Measurements from ENCODE around the gene MORC3. TPM values are rescaled to one million over a fixed set of nuclear protein-coding genes. Genes with fewer than 3 reads are reported as not detected.
"Not testable (repeated sequence)": the region's sequence is repeated elsewhere in the genome, so short reads cannot be mapped to it uniquely, and the experiment has no call there.

The MORC3 gene
- polyA plus RNA-seq, 10 donors = 29.2 to 56.9 (median 46.9) TPM

DNA sequence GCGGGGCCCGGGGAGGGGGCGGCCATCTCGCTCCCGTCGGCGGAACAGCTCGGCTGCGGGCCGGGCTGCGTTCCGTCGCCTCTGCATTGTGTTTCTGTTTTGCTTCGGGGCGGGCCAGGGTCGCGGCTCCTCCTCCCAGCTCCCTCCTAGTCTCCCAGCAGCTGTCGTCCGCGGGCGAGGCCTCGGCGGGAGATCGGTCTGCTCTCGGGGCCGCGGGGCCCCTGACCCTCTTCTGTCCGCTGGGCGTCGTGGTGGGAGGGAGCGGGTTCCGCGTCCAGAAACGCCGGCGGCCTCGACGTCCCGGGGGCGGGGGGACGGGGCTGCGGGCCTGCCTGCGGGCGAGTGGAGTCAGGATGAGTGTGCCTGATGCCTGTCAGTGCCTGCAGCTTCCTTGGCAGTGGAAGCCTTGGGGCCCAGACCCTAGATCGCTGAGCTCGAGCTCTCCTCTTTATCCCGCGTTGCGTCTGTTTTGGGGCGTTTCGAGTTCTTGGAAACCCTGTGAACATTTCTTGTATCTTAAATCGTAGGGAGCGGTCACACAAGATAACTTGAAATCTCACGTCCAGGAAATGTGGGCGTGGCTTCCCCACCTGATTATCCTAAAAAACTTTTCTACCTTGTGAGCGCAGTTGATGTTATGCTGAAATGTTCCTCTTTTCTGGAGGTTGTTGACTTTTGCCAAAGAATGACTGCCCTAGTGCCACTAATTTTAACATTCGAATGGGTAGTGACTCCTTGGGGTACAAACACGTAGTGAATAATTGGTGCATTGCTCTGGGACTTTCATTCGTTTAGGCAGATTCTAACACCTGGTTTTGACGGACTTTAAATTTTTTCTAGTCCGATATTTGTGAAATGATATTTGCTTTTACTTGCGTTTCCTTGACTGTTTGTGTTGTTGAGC is 676 bp downstream of the MORC3 start:
- peak; percentile 70 to 94 (median 84) for DNase-seq

GRCh38 chr21:36321325-36322082 is 1.5 kb downstream of the MORC3 start:
- DNase-seq = peak; percentile 64 to 85 (median 69)

GRCh38 chr21:36322083-36322424 is 2.1 kb downstream of the MORC3 start:
- DNase-seq = no peak

- peak in 1 of 3 donors; percentile 41 for DNase-seq
Observed at GRCh38 chr21:36323032-36323431, 3.0 kb downstream of the MORC3 start.

DNA sequence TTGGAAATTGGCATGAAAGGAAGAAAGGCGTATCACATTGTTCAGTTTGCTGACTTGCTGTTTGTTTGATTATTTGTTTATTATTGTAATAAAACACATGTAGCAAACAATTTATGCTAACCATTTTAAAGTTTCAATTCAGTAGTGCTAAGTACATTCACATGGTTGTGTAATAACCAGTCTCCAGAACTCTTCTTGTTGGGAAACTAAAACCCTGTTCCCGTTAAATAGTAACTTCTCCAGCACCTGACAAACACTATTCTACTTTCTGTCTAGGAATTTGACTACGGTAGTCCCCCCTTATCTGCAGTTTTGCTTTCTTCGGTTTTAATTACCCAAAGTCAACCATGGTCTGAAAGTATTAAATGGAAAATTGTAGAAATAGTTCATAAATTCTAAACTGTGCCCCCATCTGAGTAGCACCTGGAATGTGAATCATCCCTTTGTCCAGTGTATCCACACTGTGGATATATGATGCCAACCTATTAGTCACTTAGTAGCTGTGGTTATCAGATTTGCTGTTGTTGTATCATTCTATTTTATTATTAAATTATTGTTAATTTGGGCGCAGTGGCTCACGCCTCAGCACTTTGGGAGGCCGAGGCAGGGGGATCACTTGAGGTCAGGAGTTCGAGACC is 5.5 kb downstream of the MORC3 start:
- DNase-seq = no peak

DNA sequence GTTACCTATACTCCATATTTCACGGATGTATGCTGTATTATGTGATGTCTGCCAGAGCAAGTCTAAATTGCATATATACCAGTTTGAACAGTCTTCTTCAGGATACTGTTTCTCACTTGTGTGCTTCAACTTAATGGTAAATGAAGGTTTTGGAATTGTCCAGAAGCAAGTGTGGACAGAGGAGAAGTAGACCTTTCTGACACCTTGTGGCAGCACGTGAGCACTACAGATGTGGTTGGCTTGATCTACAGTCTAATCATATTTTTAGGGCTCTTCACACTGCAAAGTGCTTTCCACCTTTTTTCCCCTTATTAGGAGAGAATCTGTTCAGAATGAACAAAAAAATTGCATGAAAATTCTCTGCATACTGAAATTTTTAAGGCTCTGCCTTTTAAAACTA is 10.9 kb downstream of the MORC3 start:
- peak; percentile 26 to 56 (median 30) for DNase-seq

DNA sequence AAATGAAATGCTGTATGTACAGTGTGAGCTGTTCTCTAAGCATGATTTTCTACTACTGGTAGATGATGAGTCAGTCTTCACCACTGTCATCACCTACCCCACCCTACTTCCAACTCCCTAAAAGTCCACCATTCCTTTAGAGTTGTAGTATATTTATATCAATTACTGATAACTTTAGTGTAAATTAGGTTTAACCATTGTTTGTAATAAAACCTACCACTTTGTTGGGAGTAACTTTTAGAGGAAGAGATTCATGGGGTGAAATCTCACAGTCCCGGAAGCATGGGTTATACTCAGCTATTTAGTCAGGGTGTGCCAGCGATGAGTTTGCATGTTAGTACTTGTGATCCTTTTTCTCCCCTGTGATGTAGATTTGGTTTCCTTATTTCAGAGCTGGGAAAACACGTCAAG is 17.1 kb downstream of the MORC3 start:
- DNase-seq = peak in 1 of 3 donors; percentile 33

- no peak for DNase-seq
Observed at GRCh38 chr21:36338975-36339374, 19.0 kb downstream of the MORC3 start.

GRCh38 chr21:36342581-36342980 is 22.6 kb downstream of the MORC3 start:
- not testable (repeated sequence) for DNase-seq

- DNase-seq = no peak
Observed at GRCh38 chr21:36344931-36345330, 24.9 kb downstream of the MORC3 start.

GRCh38 chr21:36347278-36347961 is 27.4 kb downstream of the MORC3 start:
- no peak for DNase-seq

DNA sequence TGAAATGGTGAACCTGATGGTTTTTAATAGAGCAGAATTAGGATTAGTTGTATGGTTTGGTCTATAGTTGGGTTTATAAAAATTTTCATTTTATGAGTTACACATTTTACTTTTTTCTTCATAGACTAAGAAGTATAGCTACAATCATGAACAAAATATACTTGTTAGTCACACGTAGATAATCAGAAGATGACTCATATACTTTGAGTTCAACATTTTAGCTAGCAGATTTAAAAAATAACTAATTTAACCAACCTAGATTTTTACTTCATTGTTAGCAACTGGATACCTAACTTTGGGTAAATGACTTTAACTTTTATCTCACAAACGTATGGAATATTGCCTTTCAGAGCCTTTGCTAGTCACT is 27.9 kb downstream of the MORC3 start:
- DNase-seq = no peak

- DNase-seq = no peak
Observed at GRCh38 chr21:36349315-36349714, 29.3 kb downstream of the MORC3 start.

DNA sequence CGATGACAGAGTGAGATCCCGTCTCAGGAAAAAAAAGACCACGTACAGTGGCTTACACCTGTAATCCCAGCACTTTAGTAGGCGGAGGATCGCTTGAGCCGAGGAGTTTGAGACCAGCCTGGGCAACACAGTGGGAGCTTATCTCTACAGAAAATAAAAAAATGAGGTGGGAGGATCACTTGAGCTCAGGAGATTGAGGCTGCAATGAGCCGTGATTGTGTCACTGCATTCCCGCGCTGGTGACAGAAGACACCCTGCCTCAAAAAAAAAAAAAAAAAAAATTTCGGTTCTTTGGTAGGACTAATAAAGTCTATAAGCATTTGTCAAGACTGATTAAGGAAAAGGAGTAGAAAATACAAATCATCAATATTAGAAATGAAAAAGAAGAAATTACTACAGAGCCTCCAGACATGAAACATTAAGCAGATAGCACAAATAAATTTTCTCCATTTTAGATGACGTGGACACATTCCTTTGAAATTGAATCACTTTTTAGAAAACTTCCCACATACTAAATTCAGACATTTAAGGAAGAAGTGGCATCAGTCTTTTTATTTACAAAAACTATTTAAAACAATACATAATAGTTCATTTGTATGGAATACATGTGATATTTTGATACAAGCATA is 30.4 kb downstream of the MORC3 start:
- no peak for DNase-seq

DNA sequence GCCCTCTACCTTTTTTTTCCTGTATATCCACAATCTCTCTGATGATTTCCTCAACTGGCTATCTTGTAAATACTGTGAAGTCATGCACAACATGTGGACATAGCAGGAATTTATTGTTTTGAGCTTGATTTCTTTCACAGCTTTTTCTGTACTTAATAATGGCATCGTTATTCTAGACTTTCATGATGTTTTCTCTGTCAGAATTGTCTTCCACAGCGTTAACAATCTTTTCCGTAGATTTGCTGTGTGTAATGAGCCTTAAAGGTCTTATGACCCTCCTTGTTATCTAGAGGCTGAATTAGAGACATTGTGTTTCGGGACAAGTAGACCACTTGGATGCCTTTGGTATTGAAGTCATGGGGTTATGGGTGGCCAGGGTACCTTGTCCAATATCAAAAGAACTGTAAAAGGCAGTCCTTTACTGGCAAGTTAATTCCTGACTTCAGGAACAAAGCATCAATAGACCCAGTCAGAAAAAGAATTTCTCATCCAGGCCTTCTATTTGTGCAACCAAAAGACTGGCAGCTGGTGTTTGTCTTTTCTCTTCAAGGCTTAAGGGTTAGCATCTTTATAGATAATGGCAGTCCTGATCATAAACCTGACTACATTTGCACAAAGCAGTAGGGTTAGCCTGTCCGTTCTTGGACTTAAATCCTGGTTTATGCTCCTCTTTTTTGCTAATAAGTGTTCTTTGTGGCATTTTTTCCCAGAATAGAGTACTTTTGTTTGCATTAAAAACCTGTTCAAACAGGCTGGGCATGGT is 35.1 kb downstream of the MORC3 start:
- DNase-seq = no peak

DNA sequence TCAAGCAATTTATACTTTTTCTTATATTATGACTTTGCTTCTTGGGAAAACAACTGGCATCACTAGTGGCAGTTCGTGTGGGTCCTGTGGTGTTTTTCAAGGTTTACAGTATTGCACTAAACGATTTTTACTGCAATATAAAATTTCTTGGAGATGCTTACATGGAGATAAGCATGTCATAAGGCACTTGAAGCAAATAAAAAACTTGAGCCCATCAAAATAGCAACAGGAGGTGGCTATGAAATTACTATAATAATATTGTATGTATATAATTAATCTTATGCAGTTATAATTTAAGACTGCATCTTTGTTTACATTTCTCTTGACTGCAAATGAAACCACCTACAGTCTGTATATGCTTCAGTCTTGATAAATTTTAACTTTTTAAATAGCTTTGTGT is 35.9 kb downstream of the MORC3 start:
- no peak for DNase-seq

- DNase-seq = no peak
Observed at GRCh38 chr21:36359185-36359584, 39.2 kb downstream of the MORC3 start.

DNA sequence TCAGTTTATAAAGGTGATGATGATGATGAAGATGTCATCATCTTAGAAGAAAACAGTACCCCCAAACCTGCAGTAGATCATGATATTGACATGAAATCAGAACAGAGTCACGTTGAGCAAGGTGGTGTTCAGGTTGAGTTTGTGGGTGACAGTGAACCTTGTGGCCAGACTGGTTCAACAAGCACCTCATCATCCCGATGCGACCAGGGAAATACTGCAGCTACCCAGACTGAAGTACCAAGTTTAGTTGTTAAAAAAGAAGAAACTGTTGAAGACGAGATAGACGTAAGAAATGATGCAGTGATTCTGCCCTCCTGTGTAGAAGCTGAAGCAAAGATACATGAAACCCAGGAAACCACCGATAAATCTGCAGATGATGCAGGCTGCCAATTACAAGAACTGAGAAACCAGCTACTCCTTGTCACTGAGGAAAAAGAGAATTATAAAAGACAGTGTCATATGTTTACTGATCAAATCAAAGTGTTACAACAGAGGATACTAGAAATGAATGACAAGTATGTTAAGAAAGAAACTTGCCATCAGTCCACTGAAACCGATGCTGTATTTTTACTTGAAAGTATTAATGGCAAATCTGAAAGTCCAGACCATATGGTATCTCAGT is 49.2 kb downstream of the MORC3 start:
- DNase-seq = no peak

- DNase-seq = no peak
Observed at GRCh38 chr21:36375994-36376393, 56.0 kb downstream of the MORC3 start.

- DNase-seq = no peak
Observed at GRCh38 chr21:36377391-36377842, 57.4 kb downstream of the MORC3 start.

All from muscle of back (tissue), 11 donors.